GM18520 (cell line): Measurements from ENCODE around the gene NRXN3.

ENCODE experiments used
- ATAC-seq: cut with Tn5 transposase; IDR thresholded peaks from one replicate; pipeline ENCODE4 v1.9.1; 2021; ENCODE audit not compliant: unreplicated experiment

The NRXN3 gene

GRCh38 chr14:79643132-79643531, 1473.0 kb downstream of the NRXN3 start:
- ATAC-seq, result no peak

GRCh38 chr14:79645753-79646362, 1475.7 kb downstream of the NRXN3 start:
- ATAC-seq, result no peak

GRCh38 chr14:79649856-79650255, 1479.7 kb downstream of the NRXN3 start:
- no peak for ATAC-seq

GRCh38 chr14:79652513-79653307, 1482.5 kb downstream of the NRXN3 start:
- ATAC-seq, result no peak

- ATAC-seq, result no peak
Observed at GRCh38 chr14:79656056-79656455, 1485.9 kb downstream of the NRXN3 start.

- ATAC-seq, result no peak
Observed at GRCh38 chr14:79656496-79656895, 1486.3 kb downstream of the NRXN3 start.

GRCh38 chr14:79658221-79658620, 1488.0 kb downstream of the NRXN3 start:
- ATAC-seq, result no peak

GRCh38 chr14:79658769-79659168, 1488.6 kb downstream of the NRXN3 start:
- no peak for ATAC-seq

GRCh38 chr14:79660053-79660939, 1490.1 kb downstream of the NRXN3 start:
- ATAC-seq, result no peak

- no peak for ATAC-seq
Observed at GRCh38 chr14:79661752-79662151, 1491.6 kb downstream of the NRXN3 start.

- ATAC-seq, result no peak
Observed at GRCh38 chr14:79663453-79663852, 1493.3 kb downstream of the NRXN3 start.

GRCh38 chr14:79665556-79665955, 1495.4 kb downstream of the NRXN3 start:
- ATAC-seq, result no peak

- no peak for ATAC-seq
Observed at GRCh38 chr14:79668951-79669350, 1498.8 kb downstream of the NRXN3 start.

- ATAC-seq, result no peak
Observed at GRCh38 chr14:79670811-79671210, 1500.6 kb downstream of the NRXN3 start.

GRCh38 chr14:79680087-79680486, 1509.9 kb downstream of the NRXN3 start:
- no peak for ATAC-seq

GRCh38 chr14:79686196-79686595, 1516.0 kb downstream of the NRXN3 start:
- no peak for ATAC-seq

- ATAC-seq, result no peak
Observed at GRCh38 chr14:79690960-79691359, 1520.8 kb downstream of the NRXN3 start.

- ATAC-seq, result no peak
Observed at GRCh38 chr14:79693935-79694334, 1523.8 kb downstream of the NRXN3 start.

GRCh38 chr14:79695307-79695706, 1525.1 kb downstream of the NRXN3 start:
- ATAC-seq, result no peak

- no peak for ATAC-seq
Observed at GRCh38 chr14:79698298-79698711, 1528.1 kb downstream of the NRXN3 start.

GRCh38 chr14:79699206-79699605, 1529.0 kb downstream of the NRXN3 start:
- ATAC-seq, result no peak

GRCh38 chr14:79701371-79701770, 1531.2 kb downstream of the NRXN3 start:
- no peak for ATAC-seq
